Vagina (tissue), 2 donors: ENCODE results near the gene RPS6KA2. TPM values are rescaled to one million over a fixed set of nuclear protein-coding genes. Genes with fewer than 3 reads are reported as not detected.

Source experiments
- DNase-seq, 2 donors: peaks; one replicate each; pipeline ENCODE4 v3.0.0-alpha.2; 2017; ENCODE audit errors: extremely low spot score in 2 of 2
- H3K27ac ChIP-seq: fragments of 200-600 bp; sonication (generic); one replicate; pipeline ENCODE4 v1.5.1; 2019
- H3K27me3 ChIP-seq: fragments of 200-600 bp; sonication (generic); one replicate; pipeline ENCODE4 v1.5.1; 2019
- H3K36me3 ChIP-seq, 2 donors: fragments of 200-600 bp; sonication (generic); one replicate each; pipeline ENCODE4 v1.5.1; 2017 to 2019
- H3K4me1 ChIP-seq: fragments of 200-600 bp; sonication (generic); one replicate; pipeline ENCODE4 v1.5.1; 2019
- H3K4me3 ChIP-seq, 2 donors: fragments of 200-600 bp; sonication (generic); 1 replicate in 1 of 2; 2 replicates in 1 of 2; pipeline ENCODE4 v1.5.1; 2016 to 2019
- H3K9me3 ChIP-seq: fragments of 200-600 bp; sonication (generic); one replicate; pipeline ENCODE4 v1.5.1; 2019
- CTCF ChIP-seq, 3 experiments: fragments of 450-650 bp in 2 of 3; fragments of 200-600 bp in 1 of 3; sonication (generic) in 1 of 3; IDR thresholded peaks; one replicate each; pipeline ENCODE4 v1.5.1; 2017 to 2019; ENCODE audit warnings: antibody characterized with exemption in 3 of 3, mild to moderate bottlenecking in 2 of 3, moderate library complexity in 2 of 3
- POLR2A ChIP-seq, 2 donors: fragments of 450-650 bp; IDR thresholded peaks; one replicate each; pipeline ENCODE4 v1.6.1; 2017; ENCODE audit warnings: antibody characterized with exemption in 2 of 2, mild to moderate bottlenecking in 2 of 2, moderate library complexity in 2 of 2
- POLR2AphosphoS5 ChIP-seq, 2 donors: sonication (generic); formaldehyde crosslinking; IDR thresholded peaks; one replicate each; pipeline ENCODE4 v1.9.0; 2017; ENCODE audit warnings: antibody characterized with exemption in 2 of 2, mild to moderate bottlenecking in 2 of 2, low read depth in 1 of 2; ENCODE audit not compliant: insufficient read depth in 1 of 2
- intact Hi-C: fragments of 100-400 bp; cut with DNase I; formaldehyde crosslinking; loops from one replicate; pipeline ENCODE4 v1.15.1; 2023
- total RNA-seq: library from RNA; depleted of rRNA; stranded (reverse); fragments of >200 nt; gene quantifications from one replicate; pipeline ENCODE4 v1.2.3, GENCODE V29; 2016

Gene RPS6KA2
- total RNA-seq, 1 donor from 2014 or later = 65.1 TPM

- Histone ChIP-seq H3K27me3 (no peaks in the 10 kb centered on the region), H3K9me3 (no peaks in the 10 kb centered on the region), H3K4me1 (no peaks in the 10 kb centered on the region), H3K27ac (no peak overlapping the region), H3K4me3 (no peak overlapping the region), H3K36me3 (no peaks in the 10 kb centered on the region)
- intact Hi-C loops = no loop called here
- TF ChIP-seq CTCF (IDR thresholded peaks at IDR 0.05) (no peak), POLR2AphosphoS5 (IDR thresholded peaks at IDR 0.05; ENCODE audit: insufficient read depth in 1 of 2, low read depth in 1 of 2) (no peak), POLR2A (IDR thresholded peaks at IDR 0.05) (no peak)
- DNase-seq = no peak
These were observed 30.5 kb upstream of the RPS6KA2 start for GRCh38 chr6:166657531-166657930.

DNA sequence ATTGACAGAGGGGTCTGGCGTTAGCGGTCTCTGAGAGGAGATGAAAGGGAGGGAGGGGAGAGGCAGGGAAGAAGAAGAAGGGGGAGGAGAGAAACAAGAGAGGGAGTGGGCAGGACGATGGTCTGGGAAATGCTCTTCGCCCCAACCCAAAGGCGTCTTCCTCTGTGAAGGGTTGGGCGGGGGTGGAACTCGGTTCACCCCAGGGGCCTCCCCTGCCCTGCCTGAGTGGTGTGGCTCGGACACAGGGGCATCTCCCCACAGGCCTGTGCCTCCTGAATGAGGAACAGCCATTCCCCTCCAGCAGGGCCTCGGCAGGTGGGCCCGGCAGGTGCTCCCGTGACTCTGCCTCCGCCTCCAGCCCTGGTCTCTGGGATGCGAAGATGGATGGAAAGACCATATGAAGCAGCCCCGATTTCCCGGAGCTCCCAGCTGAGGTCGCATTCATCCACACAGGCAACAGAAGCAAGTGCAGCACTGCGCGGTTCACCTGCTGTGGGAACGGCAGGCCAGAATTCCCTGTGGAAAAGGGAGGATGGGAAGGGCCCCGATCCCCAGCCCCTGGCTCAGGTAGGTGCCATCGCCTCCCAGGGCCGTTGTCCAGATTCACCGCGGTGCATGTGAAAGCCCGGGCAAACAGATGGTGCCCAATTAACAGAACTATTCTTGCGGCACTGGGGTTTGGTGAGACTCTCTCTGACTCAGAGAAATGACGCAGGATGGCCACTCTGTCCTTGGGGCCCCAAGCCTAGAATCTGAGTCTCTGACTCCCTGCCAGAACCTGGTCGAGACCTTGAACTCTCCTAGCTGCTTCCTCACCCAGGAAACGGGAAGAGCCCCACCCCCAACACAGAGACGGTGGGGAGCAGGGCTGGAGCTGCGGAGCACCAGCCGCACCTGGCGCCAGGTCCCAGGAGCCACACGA is 29.4 kb upstream of the RPS6KA2 start:
- DNase-seq = no peak
- Histone ChIP-seq H3K36me3 (no peaks in the 10 kb centered on the region), H3K27me3 (no peaks in the 10 kb centered on the region), H3K4me1 (no peaks in the 10 kb centered on the region), H3K27ac (no peak overlapping the region), H3K4me3 (no peak overlapping the region), H3K9me3 (no peaks in the 10 kb centered on the region)
- intact Hi-C loops = no loop called here
- no peak for TF ChIP-seq POLR2AphosphoS5 (IDR thresholded peaks at IDR 0.05; ENCODE audit: insufficient read depth in 1 of 2, low read depth in 1 of 2)
- TF ChIP-seq POLR2A (IDR thresholded peaks at IDR 0.05) = no peak
- no peak for TF ChIP-seq CTCF (IDR thresholded peaks at IDR 0.05)

DNA sequence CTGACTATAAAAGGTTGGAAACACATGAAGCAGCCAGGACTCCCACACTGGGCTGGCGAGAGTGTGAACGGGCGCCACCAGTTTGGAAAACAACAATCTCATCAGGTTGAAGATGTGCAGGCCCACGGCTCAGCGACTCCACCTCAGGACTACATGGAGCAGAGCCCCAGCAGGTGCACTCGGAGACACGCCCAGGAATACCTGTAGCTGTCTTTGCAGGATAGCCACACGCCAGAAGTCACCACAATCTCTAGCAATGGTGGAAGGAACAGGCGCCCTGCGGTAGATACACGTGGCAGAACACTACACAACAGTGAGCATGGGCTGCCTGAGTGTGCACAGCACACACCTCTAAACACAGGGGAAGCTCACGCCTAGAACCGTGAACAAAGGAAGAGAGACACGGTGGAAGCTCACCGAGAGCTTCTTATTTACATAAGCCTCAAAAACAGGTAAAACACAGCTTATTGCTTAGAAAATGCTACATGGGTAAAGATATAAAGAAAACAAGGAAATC is 28.7 kb upstream of the RPS6KA2 start:
- Histone ChIP-seq H3K36me3 (no peaks in the 10 kb centered on the region), H3K4me3 (no peak overlapping the region), H3K27ac (no peak overlapping the region), H3K9me3 (no peaks in the 10 kb centered on the region), H3K27me3 (no peaks in the 10 kb centered on the region), H3K4me1 (no peaks in the 10 kb centered on the region)
- intact Hi-C loops = no loop called here
- no peak for DNase-seq
- TF ChIP-seq POLR2AphosphoS5 (IDR thresholded peaks at IDR 0.05; ENCODE audit: insufficient read depth in 1 of 2, low read depth in 1 of 2) = no peak
- TF ChIP-seq CTCF (IDR thresholded peaks at IDR 0.05) = no peak
- no peak for TF ChIP-seq POLR2A (IDR thresholded peaks at IDR 0.05)

- H3K9me3 ChIP-seq = no peaks in the 10 kb centered on the region
- no peak for DNase-seq
These were observed 28.2 kb upstream of the RPS6KA2 start for GRCh38 chr6:166655251-166655650.

More at GRCh38 chr6:166655251-166655650, 28.2 kb upstream of the RPS6KA2 start:
- no peak overlapping the region for H3K4me3 ChIP-seq
- H3K27me3 ChIP-seq = no peaks in the 10 kb centered on the region
- TF ChIP-seq POLR2A (IDR thresholded peaks at IDR 0.05) = no peak
- TF ChIP-seq POLR2AphosphoS5 (IDR thresholded peaks at IDR 0.05; ENCODE audit: insufficient read depth in 1 of 2, low read depth in 1 of 2) = no peak
- no peak for TF ChIP-seq CTCF (IDR thresholded peaks at IDR 0.05)
- no peak overlapping the region for H3K27ac ChIP-seq
- H3K36me3 ChIP-seq = no peaks in the 10 kb centered on the region
- intact Hi-C loops = no loop called here
- no peaks in the 10 kb centered on the region for H3K4me1 ChIP-seq
